Forelimb muscle (tissue), 1 donor: ENCODE data around the gene MARK1. TPM values are rescaled to one million over a fixed set of nuclear protein-coding genes. Genes with fewer than 3 reads are reported as not detected.
"Not testable (repeated sequence)": the region's sequence is repeated elsewhere in the genome, so short reads cannot be mapped to it uniquely, and the experiment has no call there.

Experiments
- DNase-seq: peaks from one replicate; pipeline ENCODE4 v3.0.0-alpha.2; 2013; ENCODE audit warnings: low read depth
- polyA plus RNA-seq: library from polyadenylated mRNA; unstranded; fragments of 120-200 nt; gene quantifications from one replicate; pipeline ENCODE4 v1.2.1, GENCODE V29; 2013; ENCODE audit not compliant: insufficient read length

The MARK1 gene
- polyA plus RNA-seq, 1 donor = 10.2 TPM

- DNase-seq = no peak
Measured at GRCh38 chr1:220528679-220529501, 954 bp downstream of the MARK1 start.

- DNase-seq = no peak
Measured at GRCh38 chr1:220529521-220530020, 1.6 kb downstream of the MARK1 start.

DNA sequence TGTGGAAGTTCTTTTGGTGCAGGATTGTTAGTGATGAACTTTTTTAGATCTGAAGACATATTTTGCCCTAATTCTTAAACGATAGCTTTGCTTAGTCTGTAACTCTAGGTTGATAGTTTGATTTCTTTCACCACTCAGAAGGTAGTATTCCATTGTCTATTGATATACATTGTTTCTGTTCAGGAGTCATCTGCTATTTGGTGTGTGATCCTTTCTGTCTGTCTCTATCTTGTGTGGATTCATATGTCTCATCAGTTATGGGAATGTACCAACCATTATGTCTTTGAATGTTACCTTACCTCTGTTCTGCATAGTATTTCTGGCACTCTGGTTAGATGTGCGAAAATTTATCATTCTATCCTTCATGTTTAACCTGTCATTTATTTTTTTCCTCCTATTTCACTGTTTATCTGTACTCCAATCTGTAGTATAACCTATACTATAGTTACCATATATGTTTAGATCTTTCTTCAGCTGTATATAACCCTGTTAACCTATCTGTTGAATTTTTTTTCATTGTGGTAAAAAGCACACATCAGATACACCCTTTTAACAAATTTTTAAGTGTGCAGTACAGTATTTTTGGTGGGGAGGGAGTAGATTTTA lies 5.7 kb downstream of the MARK1 start:
- no peak for DNase-seq

GRCh38 chr1:220544901-220545303 lies 17.0 kb downstream of the MARK1 start:
- no peak for DNase-seq

DNA sequence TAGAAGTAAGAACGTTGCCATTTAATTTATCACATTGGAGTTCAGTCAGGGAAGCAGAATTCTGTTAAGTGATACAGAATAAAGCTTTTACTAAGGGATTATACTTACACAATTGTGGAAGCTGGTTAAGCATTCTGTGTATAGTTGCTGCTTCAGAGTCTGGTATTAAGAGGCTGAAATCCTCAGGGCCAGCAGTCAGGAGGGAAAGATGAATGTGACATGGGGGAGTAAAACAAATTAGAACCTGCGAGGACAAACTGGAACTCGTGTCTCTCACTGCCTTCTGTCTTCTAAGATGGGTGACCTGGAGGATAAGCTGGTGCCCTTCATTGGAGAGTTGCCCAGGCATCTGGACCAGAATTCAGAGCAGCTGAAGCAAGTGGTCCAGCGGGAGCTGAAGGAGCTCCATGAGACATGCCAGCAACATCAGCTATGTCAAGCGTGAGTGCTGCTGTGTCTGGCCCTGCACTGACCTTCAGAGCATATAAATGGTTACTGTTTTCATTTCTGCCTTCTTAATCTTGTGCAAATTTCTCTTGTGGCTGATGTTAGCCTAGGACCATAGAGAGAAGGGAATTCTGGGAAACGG lies 23.0 kb downstream of the MARK1 start:
- no peak for DNase-seq

DNA sequence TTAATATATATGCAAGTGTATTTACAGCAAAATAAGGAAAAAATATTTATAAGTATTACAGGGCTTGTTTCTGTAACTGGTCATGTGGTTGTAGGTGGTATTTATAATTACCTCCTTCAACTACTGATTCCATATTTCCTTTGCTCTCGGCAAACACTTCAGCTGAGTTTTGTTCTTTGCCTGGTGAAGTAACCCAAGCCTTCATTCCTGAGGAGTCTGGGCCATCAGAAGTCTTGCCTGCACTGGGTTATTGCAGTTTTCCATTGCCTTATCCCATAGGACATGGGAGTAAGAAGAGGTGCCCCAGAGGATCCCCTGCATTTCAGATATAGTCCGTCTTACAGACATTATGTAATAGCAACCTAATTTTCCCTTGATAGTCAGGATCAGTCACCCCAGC lies 23.8 kb downstream of the MARK1 start:
- DNase-seq = no peak

DNA sequence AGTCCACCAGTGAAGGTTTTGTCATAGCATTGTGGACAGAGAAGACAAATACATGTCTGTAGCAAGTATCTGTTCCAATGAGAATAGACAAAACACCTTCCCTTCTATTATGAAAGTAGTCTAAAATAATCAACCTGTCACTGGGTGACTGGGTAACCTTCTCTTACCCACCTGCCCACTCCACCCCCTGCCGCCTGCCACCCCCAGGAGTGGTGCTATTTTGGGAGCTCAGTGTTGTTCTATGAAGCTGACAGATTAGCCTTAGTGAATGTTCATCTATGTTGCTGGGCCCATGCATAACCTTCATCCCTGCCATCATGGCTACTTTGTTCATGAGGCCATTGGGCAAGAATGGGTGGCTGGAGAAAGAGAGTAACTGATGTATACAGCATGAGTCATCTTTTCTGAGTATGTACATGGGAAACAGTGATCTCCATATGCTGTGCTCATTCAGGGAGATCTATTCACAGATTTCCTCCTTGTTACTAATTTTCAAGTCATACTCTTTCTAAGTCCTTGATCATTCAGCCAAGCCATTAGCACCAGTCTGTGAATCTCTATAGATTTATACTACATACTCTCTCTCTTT lies 24.8 kb downstream of the MARK1 start:
- DNase-seq = no peak

GRCh38 chr1:220556641-220557040 lies 28.7 kb downstream of the MARK1 start:
- DNase-seq = no peak

- no peak for DNase-seq
Measured at GRCh38 chr1:220563564-220563963, 35.6 kb downstream of the MARK1 start.

- DNase-seq = no peak
Measured at GRCh38 chr1:220564216-220564615, 36.3 kb downstream of the MARK1 start.

DNA sequence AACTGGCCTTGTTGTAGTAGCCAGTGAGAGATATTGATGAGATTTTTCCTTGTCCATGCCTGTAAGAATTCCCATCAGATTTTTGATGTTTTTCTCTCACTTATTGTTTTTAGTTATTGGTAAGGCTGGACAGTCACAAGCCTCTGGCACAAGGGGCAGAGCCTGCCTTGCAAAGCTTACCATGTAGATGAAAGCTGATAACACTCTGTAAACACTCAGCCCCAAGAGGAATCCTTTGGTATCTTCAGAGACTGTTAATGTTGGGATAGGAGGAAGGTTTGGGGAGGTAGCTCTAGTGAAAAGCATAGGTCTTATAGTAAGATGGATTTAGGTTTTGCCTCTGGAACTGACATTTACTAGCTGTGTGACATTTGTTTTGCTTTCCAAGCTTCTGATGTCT lies 37.7 kb downstream of the MARK1 start:
- no peak for DNase-seq

- no peak for DNase-seq
Measured at GRCh38 chr1:220566869-220567268, 38.9 kb downstream of the MARK1 start.

DNA sequence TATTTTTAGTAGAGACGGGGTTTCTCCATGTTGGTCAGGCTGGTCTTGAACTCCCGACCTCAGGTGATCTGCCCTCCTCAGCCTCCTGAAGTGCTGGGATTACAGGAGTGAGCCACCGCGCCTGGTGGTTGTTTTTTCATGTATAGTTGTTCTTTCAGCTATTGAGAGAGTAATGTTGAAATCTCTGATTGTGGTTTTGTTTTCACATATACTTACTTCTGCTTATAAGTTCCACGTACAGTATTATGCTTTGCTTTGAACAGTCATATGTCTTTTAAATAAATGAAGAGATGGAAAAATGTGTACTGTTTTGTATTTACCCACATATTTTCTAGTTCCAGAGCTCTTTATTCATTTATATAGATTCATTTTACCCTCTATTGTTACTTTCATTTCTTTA lies 44.5 kb downstream of the MARK1 start:
- DNase-seq = no peak

DNA sequence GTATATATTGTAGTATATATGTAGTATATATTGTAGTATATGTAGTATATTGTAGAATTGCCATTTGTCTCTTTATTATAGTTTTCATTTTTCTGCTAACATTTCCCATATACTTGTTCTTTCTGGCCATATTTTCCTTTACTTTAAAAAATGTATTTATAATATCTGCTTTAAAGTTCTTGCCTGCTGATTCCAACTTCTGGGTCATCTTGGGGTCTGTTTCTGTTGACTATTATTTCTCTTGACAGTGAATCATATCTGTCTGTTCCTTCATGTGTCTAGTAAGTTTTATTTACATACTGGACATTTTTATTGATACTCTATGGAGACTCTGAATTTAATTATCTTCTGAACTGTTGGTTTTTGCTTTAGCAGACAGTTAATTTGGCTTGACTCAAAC lies 45.9 kb downstream of the MARK1 start:
- DNase-seq = no peak

DNA sequence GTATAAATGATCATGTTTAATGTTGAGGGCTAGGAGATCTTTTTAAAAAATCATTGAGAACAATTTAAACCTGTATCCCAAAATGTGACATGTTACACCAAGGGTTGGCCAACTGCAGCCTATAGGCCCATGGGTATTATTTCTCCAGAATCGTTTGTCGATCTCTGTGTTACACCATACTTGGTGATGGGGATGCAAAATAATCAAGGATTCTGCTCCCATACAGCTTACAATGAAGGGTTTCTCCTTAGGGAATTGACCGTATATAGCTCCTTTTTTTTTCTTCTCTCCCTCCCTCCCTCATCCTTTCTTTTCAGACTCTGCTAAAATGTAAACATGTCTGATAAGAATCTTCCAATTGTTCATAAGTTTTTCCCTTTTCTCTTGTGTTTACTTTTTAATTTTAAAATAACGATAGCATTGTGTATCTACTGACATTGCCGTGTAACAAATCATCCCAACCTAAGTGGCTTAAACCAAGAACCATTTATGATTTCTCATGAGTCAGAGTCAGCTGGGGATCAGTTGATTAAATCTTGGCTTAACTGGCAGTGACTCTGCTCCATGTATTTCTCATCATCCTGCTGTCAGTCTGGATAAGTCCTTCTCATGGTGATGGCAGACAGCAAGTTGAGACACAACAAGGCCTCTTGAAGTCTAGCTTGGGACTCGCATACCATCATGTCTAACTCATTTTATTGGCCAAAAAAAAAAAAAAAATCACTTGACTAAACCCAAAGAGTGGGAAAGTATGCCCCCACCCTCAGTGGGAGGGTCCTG lies 48.0 kb downstream of the MARK1 start:
- DNase-seq = no peak

GRCh38 chr1:220577926-220578325 lies 50.0 kb downstream of the MARK1 start:
- DNase-seq = no peak

DNA sequence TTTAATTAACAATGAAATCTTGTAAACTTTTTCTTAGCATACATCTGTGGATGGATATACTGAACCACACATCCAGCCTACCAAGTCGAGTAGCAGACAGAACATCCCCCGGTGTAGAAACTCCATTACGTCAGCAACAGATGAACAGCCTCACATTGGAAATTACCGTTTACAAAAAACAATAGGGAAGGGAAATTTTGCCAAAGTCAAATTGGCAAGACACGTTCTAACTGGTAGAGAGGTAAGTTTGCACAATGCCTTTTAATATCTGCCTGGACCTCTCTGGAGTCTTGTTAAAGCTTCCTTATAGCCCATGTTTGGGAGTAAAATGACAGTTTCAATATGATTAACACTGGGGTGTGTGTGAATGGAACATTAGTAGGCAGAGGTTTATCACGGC lies 51.4 kb downstream of the MARK1 start:
- DNase-seq = no peak

DNA sequence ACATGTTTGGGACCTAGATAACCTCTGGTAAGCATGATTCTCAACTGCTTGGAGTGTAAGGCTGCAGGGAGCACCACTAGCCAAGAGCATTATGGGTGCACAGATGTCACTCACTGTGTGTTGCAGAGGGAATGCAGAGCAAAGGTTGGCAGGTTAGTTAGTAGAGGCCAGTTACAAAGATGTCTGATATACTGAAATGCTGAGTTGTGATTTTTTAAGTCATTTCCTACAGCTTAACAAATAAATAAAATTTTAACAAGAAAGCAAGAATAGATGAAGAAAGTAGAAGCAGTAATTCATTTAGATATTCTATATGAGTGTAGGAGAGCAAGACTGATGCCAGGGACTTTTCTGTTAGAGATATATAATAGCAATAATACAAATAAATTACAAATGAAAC lies 64.8 kb downstream of the MARK1 start:
- no peak for DNase-seq

GRCh38 chr1:220594356-220594755 lies 66.4 kb downstream of the MARK1 start:
- DNase-seq = no peak

GRCh38 chr1:220595179-220595578 lies 67.2 kb downstream of the MARK1 start:
- DNase-seq = no peak

GRCh38 chr1:220604926-220605325 lies 77.0 kb downstream of the MARK1 start:
- DNase-seq = no peak

DNA sequence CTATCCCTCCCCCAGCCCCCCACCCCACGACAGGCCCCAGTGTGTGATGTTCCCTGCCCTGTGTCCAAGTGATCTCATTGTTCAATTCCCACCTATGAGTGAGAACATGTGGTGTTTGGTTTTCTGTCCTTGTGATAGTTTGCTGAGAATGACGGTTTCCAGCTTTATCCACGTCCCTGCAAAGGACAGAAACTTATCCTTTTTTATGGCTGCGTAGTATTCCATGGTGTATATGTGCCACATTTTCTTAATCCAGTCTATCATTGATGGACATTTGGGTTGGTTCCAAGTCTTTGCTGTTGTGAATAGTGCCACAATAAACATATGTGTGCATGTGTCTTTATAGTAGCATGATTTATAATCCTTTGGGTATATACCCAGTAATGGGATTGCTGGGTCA lies 77.7 kb downstream of the MARK1 start:
- not testable (repeated sequence) for DNase-seq
